ENCODE data around the gene UNC5B. TPM values are rescaled to one million over a fixed set of nuclear protein-coding genes. Genes with fewer than 3 reads are reported as not detected.

Gene UNC5B
- total RNA-seq, 4 donors from 2014 or later: 3.3 to 7.0 (median 5.9) TPM

DNA sequence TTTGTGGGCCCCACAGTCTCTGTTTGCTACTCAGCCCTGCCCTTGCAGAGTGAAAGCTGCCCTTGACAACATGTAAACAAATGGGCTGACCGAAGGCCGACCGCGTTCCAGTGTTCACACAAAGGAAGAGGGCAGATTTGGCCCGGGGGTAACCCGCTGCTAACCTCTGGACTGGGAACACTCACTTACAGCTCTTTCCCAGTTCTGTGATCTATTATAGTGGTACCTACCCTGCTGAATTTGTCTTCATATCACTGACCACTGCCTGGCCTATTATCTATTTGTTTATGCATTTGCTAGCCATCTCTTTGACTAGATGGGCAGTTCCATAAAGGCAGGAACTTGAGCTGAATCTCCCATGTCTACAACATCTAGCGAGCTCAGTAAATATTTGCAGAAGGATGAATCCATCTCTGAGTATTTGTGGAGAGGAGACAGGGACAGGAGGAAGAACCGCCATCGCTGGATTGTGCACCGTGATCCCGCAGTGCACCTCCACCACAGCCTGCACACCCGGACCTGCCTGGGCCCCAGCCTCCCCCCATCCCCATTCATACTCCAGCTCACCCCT lies 121.9 kb downstream of the UNC5B start:
- Histone ChIP-seq H3K27me3 (no peaks in the 10 kb centered on the region), H3K4me3 (no peak overlapping the region), H3K4me1 (peaks cover 0 to 15% (median 6%) of the 10 kb centered on the region in 4 donors), H3K36me3 (peaks cover 0 to 36% (median 0%) of the 10 kb centered on the region in 3 donors), H3K27ac (peak overlapping the region in 2 of 4 donors; percentile 26 to 54), H3K9me3 (no peaks in the 10 kb centered on the region)
- DNase-seq (ENCODE audit: low spot score in 2 of 2): no peak
- TF ChIP-seq POLR2A (IDR thresholded peaks at IDR 0.05) (no peak), EP300 (IDR thresholded peaks at IDR 0.05) (no peak)
- TF ChIP-seq, protein P1, sequence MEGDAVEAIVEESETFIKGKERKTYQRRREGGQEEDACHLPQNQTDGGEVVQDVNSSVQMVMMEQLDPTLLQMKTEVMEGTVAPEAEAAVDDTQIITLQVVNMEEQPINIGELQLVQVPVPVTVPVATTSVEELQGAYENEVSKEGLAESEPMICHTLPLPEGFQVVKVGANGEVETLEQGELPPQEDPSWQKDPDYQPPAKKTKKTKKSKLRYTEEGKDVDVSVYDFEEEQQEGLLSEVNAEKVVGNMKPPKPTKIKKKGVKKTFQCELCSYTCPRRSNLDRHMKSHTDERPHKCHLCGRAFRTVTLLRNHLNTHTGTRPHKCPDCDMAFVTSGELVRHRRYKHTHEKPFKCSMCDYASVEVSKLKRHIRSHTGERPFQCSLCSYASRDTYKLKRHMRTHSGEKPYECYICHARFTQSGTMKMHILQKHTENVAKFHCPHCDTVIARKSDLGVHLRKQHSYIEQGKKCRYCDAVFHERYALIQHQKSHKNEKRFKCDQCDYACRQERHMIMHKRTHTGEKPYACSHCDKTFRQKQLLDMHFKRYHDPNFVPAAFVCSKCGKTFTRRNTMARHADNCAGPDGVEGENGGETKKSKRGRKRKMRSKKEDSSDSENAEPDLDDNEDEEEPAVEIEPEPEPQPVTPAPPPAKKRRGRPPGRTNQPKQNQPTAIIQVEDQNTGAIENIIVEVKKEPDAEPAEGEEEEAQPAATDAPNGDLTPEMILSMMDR (IDR thresholded peaks at IDR 0.05): no peak
- WGBS, 2 donors: 65 to 69% methylated on average over 12 of the region's 12 CpGs

DNA sequence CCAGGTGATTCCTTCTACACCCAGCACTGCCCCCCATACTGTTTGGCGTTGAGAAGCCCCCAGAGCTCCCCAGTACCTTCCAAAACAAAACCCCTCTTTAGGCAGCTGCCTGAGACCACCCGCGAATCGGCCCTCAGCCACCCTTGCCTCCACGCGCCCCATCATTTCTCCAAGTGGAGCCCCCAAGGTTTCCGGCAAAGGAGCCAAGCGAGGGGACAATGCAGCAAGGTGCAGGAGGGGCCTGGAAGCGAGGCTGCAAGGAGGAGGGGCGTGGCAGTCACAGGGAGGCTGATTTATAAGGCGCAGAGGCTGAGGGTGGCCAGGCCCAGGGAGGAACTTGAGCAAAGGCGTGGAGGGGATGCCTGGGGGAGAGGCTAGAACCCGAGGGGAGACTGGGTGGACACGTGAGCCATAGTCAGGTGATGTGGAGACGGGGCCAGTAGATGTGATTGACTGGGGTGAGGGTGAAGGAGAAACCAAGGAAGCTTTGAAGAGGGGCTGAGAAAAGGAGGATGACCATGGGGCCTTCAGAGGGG lies 122.9 kb downstream of the UNC5B start:
- TF ChIP-seq, protein P1 (IDR thresholded peaks at IDR 0.05): no peak
- TF ChIP-seq EP300 (IDR thresholded peaks at IDR 0.05): no peak
- no peak for TF ChIP-seq POLR2A (IDR thresholded peaks at IDR 0.05)
- Histone ChIP-seq H3K27ac (no peak overlapping the region), H3K4me3 (no peak overlapping the region), H3K36me3 (peaks cover 0 to 39% (median 0%) of the 10 kb centered on the region in 3 donors), H3K27me3 (no peaks in the 10 kb centered on the region), H3K4me1 (peaks cover 0 to 15% (median 6%) of the 10 kb centered on the region in 4 donors), H3K9me3 (no peaks in the 10 kb centered on the region)
- WGBS, 2 donors: 88 to 91% methylated on average over 15 of the region's 15 CpGs
- no peak for DNase-seq (ENCODE audit: low spot score in 2 of 2)

DNA sequence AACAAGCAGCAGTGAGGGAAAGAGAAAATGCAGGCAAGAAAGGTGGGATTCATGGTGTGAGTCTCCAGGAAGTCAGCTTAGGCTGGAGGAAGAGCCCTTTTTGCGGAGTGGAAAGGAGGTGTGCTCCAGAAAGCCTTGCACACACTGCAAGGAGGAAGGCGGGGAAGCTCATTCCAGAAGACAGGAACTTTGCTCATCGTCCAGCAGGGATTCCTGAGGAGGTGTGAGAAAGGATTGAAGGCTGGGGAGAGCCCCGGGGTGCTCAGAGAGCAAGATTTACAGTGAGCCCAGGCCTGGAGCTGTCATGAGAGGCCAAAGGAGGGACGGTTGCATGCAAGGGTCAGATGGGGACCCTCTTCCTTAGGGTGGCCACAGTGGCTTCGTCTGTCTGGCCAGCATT lies 124.3 kb downstream of the UNC5B start:
- H3K4me1 ChIP-seq: peaks cover 0 to 15% (median 6%) of the 10 kb centered on the region in 4 donors
- H3K27ac ChIP-seq: no peak overlapping the region
- no peaks in the 10 kb centered on the region for H3K27me3 ChIP-seq
- H3K9me3 ChIP-seq: no peaks in the 10 kb centered on the region
- peaks cover 0 to 43% (median 0%) of the 10 kb centered on the region in 3 donors for H3K36me3 ChIP-seq
- no peak overlapping the region for H3K4me3 ChIP-seq
- WGBS, 2 donors: 69 to 72% methylated on average over 6 of the region's 6 CpGs
- TF ChIP-seq, protein P1 (IDR thresholded peaks at IDR 0.05): no peak
- TF ChIP-seq POLR2A (IDR thresholded peaks at IDR 0.05): no peak
- TF ChIP-seq EP300 (IDR thresholded peaks at IDR 0.05): no peak
- DNase-seq (ENCODE audit: low spot score in 2 of 2): no peak

DNA sequence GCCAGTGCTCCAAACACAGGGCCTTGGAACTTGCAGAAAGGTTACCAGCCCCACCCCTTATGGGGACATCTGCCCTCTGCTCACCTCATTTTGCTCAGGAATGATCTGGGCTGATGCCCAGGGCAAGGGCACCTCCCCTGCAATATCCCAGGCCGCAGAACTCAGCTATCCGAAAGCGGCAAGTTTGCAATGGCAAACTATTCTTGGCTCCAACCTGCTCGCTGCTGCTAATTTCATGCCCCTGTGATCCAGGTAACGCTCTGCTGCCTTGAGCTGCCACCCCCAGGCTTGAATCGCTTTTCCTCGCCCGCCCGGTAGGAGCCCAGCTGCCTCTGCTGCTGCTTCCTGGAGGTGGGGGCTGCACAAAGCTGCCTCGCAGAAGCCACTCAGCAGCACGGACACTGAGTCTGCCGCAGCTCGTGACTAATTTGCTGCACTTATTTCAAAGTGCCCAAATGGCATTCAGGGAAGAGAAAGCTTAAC lies 124.9 kb downstream of the UNC5B start:
- H3K4me1 ChIP-seq: peaks cover 0 to 15% (median 6%) of the 10 kb centered on the region in 4 donors
- no peaks in the 10 kb centered on the region for H3K9me3 ChIP-seq
- peaks cover 0 to 43% (median 0%) of the 10 kb centered on the region in 3 donors for H3K36me3 ChIP-seq
- no peak overlapping the region for H3K27ac ChIP-seq
- H3K27me3 ChIP-seq: no peaks in the 10 kb centered on the region
- H3K4me3 ChIP-seq: no peak overlapping the region
- no peak for DNase-seq (ENCODE audit: low spot score in 2 of 2)
- no peak for TF ChIP-seq POLR2A (IDR thresholded peaks at IDR 0.05)
- no peak for TF ChIP-seq EP300 (IDR thresholded peaks at IDR 0.05)
- TF ChIP-seq, protein P1 (IDR thresholded peaks at IDR 0.05): no peak
- 88 to 92% methylated on average over 13 of the region's 13 CpGs for WGBS, 2 donors

DNA sequence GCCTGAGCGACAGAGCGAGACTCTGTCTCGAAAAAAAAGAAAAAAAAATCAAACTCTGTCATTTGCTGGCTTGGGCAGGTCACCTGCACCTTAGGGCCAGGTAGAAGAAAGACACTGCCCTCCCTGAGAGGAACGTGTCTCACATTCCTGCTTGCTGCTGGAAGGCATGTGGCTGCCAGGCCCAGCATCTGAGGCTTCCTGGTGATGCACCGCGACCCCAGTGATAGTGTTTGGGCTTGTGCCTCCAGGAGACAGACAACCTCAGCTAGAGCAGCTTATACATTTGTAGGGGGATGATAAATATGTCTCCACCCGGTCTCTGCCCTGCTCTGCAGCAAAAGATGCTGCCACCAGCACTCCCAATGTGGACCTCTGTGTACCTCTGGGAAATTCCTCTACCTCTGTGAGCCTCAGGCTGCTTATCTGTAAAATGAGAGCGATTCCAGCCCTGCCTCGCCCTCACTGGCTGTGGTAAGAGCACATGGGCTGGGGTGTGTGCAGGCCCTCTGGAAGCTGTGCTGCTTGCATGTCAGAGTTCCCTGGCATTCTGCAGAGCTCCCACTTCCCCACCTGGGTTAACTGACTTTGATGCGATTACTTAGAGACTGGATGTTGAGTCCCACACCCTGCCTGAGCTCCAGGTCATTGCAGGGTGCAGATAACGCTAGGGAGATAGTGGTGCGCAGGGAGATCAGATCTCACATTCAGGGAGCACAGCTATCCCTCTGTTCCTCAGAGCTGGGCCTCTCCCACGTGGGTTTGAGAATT lies 126.5 kb downstream of the UNC5B start:
- WGBS, 2 donors: 86 to 91% methylated on average over 12 to 13 of the region's 13 CpGs
- DNase-seq (ENCODE audit: low spot score in 2 of 2): no peak
- no peak overlapping the region for H3K4me3 ChIP-seq
- TF ChIP-seq, protein P1 (IDR thresholded peaks at IDR 0.05): no peak
- TF ChIP-seq EP300 (IDR thresholded peaks at IDR 0.05) (no peak), POLR2A (IDR thresholded peaks at IDR 0.05) (no peak)
- no peaks in the 10 kb centered on the region for H3K27me3 ChIP-seq
- H3K4me1 ChIP-seq: peaks cover 0 to 17% (median under 1%) of the 10 kb centered on the region in 4 donors
- no peak overlapping the region for H3K27ac ChIP-seq
- peaks cover 0 to 43% (median 0%) of the 10 kb centered on the region in 3 donors for H3K36me3 ChIP-seq
- no peaks in the 10 kb centered on the region for H3K9me3 ChIP-seq

All from tibial nerve (tissue), 4 donors.